GM23338 (cell line): Measurements from ENCODE around the gene ING4. TPM values are rescaled to one million over a fixed set of nuclear protein-coding genes. Genes with fewer than 3 reads are reported as not detected.

ENCODE experiments used
- CREB1 ChIP-seq: fragments of 250-450 bp; sonication (Bioruptor Pico); IDR thresholded peaks from 2 replicates; pipeline ENCODE4 v1.5.0; 2020; ENCODE audit warnings: low read depth, mild to moderate bottlenecking, moderate library complexity
- EZH2 ChIP-seq: fragments of 200-600 bp; sonication (generic); IDR thresholded peaks from one replicate; pipeline ENCODE4 v1.8.0; 2017; ENCODE audit warnings: antibody characterized with exemption, mild to moderate bottlenecking, low read depth; ENCODE audit not compliant: unreplicated experiment
- NANOG ChIP-seq: IDR thresholded peaks from 2 replicates; pipeline ENCODE4 v1.6.1; 2016; ENCODE audit warnings: antibody characterized with exemption, borderline replicate concordance
- POLR2AphosphoS5 ChIP-seq: IDR thresholded peaks from 2 replicates; pipeline ENCODE4 v1.6.1; 2016; ENCODE audit warnings: antibody characterized with exemption, low read depth
- ZNF331 ChIP-seq: fragments of 250-450 bp; sonication (Bioruptor Pico); IDR thresholded peaks from 2 replicates; pipeline ENCODE4 v1.5.0; 2020; ENCODE audit warnings: low read depth, mild to moderate bottlenecking, moderate library complexity
- polyA plus RNA-seq: library from polyadenylated mRNA; unstranded; fragments of >200 nt; fragmentation: Nextera tagmentation; extraction: Ambion mirVana; gene quantifications from 2 replicates; pipeline ENCODE4 v1.2.1, GENCODE V29; 2016
- total RNA-seq: library from RNA; depleted of rRNA; stranded (reverse); fragments of >200 nt; shearing (Covaris generic); gene quantifications from 2 replicates; pipeline ENCODE4 v1.2.3, GENCODE V29; 2014
- TF ChIP-seq, protein P1 (sequence below): fragments of 250-450 bp; sonication (Bioruptor Pico); IDR thresholded peaks from 2 replicates; pipeline ENCODE4 v1.5.0; 2020; ENCODE audit warnings: mild to moderate bottlenecking, moderate library complexity
- TF ChIP-seq, protein P2 (sequence below): IDR thresholded peaks from one replicate; pipeline ENCODE4 v1.6.1; 2018; ENCODE audit warnings: antibody characterized with exemption; ENCODE audit not compliant: unreplicated experiment

ING4 gene
- total and polyA plus RNA-seq, 2 experiments from 2014 or later, result 22.0 to 29.6 TPM

DNA sequence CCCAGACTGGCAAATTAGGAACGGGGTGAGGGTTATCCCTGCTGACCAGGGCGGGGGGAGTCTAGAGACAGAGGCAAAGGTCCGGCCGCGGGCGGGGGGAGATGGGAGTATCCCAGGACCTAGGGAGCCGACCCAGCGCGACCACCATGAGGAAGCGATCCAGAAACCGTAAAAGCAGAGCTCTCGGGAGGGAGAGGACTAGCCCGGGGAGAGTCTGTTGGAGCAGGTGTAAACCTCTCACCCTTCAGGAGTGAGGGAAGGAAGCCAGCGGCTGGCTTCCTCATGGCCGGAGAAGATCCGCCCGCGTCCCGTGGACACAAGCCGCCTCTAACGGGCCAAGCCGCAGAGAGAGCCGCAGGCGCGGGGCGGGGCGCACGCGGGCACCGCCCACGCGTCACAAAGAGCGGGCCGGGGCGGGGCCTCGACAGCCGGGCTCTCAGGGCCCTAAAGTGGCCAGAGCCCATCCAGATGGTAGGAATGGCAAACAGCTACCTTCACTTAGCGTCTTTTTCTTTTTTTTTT is 15.8 kb downstream of the ING4 start, which contains the start of gene ACRBP (continued):
- TF ChIP-seq, protein P1, sequence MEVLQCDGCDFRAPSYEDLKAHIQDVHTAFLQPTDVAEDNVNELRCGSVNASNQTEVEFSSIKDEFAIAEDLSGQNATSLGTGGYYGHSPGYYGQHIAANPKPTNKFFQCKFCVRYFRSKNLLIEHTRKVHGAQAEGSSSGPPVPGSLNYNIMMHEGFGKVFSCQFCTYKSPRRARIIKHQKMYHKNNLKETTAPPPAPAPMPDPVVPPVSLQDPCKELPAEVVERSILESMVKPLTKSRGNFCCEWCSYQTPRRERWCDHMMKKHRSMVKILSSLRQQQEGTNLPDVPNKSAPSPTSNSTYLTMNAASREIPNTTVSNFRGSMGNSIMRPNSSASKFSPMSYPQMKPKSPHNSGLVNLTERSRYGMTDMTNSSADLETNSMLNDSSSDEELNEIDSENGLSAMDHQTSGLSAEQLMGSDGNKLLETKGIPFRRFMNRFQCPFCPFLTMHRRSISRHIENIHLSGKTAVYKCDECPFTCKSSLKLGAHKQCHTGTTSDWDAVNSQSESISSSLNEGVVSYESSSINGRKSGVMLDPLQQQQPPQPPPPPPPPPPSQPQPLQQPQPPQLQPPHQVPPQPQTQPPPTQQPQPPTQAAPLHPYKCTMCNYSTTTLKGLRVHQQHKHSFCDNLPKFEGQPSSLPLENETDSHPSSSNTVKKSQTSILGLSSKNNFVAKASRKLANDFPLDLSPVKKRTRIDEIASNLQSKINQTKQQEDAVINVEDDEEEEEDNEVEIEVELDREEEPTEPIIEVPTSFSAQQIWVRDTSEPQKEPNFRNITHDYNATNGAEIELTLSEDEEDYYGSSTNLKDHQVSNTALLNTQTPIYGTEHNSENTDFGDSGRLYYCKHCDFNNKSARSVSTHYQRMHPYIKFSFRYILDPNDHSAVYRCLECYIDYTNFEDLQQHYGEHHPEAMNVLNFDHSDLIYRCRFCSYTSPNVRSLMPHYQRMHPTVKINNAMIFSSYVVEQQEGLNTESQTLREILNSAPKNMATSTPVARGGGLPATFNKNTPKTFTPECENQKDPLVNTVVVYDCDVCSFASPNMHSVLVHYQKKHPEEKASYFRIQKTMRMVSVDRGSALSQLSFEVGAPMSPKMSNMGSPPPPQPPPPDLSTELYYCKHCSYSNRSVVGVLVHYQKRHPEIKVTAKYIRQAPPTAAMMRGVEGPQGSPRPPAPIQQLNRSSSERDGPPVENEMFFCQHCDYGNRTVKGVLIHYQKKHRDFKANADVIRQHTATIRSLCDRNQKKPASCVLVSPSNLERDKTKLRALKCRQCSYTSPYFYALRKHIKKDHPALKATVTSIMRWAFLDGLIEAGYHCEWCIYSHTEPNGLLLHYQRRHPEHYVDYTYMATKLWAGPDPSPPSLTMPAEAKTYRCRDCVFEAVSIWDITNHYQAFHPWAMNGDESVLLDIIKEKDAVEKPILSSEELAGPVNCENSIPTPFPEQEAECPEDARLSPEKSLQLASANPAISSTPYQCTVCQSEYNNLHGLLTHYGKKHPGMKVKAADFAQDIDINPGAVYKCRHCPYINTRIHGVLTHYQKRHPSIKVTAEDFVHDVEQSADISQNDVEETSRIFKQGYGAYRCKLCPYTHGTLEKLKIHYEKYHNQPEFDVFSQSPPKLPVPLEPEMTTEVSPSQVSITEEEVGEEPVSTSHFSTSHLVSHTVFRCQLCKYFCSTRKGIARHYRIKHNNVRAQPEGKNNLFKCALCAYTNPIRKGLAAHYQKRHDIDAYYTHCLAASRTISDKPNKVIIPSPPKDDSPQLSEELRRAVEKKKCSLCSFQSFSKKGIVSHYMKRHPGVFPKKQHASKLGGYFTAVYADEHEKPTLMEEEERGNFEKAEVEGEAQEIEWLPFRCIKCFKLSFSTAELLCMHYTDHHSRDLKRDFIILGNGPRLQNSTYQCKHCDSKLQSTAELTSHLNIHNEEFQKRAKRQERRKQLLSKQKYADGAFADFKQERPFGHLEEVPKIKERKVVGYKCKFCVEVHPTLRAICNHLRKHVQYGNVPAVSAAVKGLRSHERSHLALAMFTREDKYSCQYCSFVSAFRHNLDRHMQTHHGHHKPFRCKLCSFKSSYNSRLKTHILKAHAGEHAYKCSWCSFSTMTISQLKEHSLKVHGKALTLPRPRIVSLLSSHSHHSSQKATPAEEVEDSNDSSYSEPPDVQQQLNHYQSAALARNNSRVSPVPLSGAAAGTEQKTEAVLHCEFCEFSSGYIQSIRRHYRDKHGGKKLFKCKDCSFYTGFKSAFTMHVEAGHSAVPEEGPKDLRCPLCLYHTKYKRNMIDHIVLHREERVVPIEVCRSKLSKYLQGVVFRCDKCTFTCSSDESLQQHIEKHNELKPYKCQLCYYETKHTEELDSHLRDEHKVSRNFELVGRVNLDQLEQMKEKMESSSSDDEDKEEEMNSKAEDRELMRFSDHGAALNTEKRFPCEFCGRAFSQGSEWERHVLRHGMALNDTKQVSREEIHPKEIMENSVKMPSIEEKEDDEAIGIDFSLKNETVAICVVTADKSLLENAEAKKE, result no peak
- TF ChIP-seq NANOG (no peak), ZNF331 (CRISPR knock-in tag) (no peak), CREB1 (CRISPR knock-in tag) (peak; percentile 62), POLR2AphosphoS5 (peak; percentile 85), EZH2 (no peak)
- TF ChIP-seq, protein P2, sequence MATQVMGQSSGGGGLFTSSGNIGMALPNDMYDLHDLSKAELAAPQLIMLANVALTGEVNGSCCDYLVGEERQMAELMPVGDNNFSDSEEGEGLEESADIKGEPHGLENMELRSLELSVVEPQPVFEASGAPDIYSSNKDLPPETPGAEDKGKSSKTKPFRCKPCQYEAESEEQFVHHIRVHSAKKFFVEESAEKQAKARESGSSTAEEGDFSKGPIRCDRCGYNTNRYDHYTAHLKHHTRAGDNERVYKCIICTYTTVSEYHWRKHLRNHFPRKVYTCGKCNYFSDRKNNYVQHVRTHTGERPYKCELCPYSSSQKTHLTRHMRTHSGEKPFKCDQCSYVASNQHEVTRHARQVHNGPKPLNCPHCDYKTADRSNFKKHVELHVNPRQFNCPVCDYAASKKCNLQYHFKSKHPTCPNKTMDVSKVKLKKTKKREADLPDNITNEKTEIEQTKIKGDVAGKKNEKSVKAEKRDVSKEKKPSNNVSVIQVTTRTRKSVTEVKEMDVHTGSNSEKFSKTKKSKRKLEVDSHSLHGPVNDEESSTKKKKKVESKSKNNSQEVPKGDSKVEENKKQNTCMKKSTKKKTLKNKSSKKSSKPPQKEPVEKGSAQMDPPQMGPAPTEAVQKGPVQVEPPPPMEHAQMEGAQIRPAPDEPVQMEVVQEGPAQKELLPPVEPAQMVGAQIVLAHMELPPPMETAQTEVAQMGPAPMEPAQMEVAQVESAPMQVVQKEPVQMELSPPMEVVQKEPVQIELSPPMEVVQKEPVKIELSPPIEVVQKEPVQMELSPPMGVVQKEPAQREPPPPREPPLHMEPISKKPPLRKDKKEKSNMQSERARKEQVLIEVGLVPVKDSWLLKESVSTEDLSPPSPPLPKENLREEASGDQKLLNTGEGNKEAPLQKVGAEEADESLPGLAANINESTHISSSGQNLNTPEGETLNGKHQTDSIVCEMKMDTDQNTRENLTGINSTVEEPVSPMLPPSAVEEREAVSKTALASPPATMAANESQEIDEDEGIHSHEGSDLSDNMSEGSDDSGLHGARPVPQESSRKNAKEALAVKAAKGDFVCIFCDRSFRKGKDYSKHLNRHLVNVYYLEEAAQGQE, result no peak
